Esophagus muscularis mucosa (tissue), 3 donors: ENCODE data around the gene MCF2L.

Source experiments
- CTCF ChIP-seq, 3 experiments: fragments of 200-600 bp in 2 of 3; fragments of 450-650 bp in 1 of 3; sonication (generic) in 2 of 3; IDR thresholded peaks; one replicate each; pipeline ENCODE4 v1.5.1; 2017 to 2019; ENCODE audit warnings: antibody characterized with exemption in 3 of 3, mild to moderate bottlenecking in 2 of 3, moderate library complexity in 1 of 3
- POLR2A ChIP-seq: fragments of 450-650 bp; IDR thresholded peaks from one replicate; pipeline ENCODE4 v1.6.1; 2017; ENCODE audit warnings: antibody characterized with exemption, moderate library complexity, mild to moderate bottlenecking, low read depth
- POLR2AphosphoS5 ChIP-seq, 2 donors: sonication (generic); formaldehyde crosslinking; IDR thresholded peaks; one replicate each; pipeline ENCODE4 v1.6.1; 2017; ENCODE audit warnings: antibody characterized with exemption in 2 of 2

- TF ChIP-seq CTCF (IDR thresholded peaks at IDR 0.05) (no peak), POLR2A (no peak), POLR2AphosphoS5 (IDR thresholded peaks at IDR 0.05) (no peak)
Measured at GRCh38 chr13:112981451-112981850, 12.4 kb downstream of the MCF2L start.
